HG02588 (cell line): ENCODE results near the gene ZBTB9.

ENCODE experiments used
- ATAC-seq: cut with Tn5 transposase; IDR thresholded peaks from one replicate; pipeline ENCODE4 v1.9.1; 2021; ENCODE audit warnings: mild to moderate bottlenecking, moderate library complexity; ENCODE audit not compliant: unreplicated experiment

Gene ZBTB9

DNA sequence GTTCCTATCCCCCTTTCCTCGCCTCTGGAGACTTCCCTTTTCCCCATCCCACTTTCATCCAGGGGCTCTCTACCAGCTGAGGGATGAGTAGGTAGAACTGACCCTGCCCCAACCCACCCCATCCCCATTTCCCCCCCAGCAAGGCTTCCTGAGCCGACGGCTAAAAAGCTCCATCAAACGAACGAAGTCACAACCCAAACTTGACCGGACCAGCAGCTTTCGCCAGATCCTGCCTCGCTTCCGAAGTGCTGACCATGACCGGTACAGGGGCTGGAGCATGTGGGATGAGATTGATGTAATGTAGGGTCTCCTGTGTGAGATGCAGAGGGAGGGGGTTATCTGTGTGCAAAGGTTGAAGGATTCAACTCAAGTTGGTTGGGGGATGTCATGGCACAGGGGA is 21.8 kb upstream of the ZBTB9 start:
- ATAC-seq: no peak

DNA sequence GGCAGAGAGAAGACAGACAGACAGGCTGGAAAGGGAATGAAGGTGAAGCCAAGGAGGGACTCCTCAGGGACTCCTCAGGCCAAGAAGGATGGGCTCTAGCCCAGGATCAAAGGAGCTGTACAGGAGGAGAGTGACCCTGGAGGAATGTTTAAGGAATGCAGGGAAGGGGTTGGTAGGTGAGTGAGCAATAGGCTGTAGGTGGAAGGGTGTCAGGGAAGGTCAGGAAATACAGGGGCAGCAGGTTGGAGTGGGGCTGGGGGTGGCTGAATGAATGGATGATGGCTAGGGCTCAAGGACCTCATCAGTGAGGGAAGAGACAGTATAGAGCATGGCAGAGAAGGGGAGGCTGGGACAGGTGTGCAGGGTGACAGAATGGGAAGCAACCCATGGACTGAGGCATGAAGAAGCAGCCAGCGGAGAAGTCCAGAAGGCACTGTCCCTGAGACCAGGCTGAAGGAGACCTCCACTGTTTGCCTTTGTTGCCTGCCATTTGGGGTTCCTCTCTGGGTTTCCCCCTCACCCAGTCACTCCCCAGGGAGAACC is 21.3 kb upstream of the ZBTB9 start:
- no peak for ATAC-seq

GRCh38 chr6:33433544-33434191 is 20.7 kb upstream of the ZBTB9 start:
- ATAC-seq: no peak

- ATAC-seq: no peak
Observed at GRCh38 chr6:33434961-33435360, 19.4 kb upstream of the ZBTB9 start.

DNA sequence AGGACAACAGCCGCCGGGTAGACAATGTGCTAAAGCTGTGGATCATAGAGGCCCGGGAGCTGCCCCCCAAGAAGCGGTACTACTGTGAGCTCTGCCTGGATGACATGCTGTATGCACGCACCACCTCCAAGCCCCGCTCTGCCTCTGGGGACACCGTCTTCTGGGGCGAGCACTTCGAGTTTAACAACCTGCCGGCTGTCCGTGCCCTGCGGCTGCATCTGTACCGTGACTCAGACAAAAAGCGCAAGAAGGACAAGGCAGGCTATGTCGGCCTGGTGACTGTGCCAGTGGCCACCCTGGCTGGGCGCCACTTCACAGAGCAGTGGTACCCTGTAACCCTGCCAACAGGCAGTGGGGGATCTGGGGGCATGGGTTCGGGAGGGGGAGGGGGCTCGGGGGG is 16.7 kb upstream of the ZBTB9 start:
- no peak for ATAC-seq

- ATAC-seq: no peak
Observed at GRCh38 chr6:33438978-33439594, 15.3 kb upstream of the ZBTB9 start.

- no peak for ATAC-seq
Observed at GRCh38 chr6:33439956-33440648, 14.3 kb upstream of the ZBTB9 start.

GRCh38 chr6:33440649-33441309 is 13.6 kb upstream of the ZBTB9 start:
- no peak for ATAC-seq

GRCh38 chr6:33441457-33441856 is 12.9 kb upstream of the ZBTB9 start:
- ATAC-seq: no peak

DNA sequence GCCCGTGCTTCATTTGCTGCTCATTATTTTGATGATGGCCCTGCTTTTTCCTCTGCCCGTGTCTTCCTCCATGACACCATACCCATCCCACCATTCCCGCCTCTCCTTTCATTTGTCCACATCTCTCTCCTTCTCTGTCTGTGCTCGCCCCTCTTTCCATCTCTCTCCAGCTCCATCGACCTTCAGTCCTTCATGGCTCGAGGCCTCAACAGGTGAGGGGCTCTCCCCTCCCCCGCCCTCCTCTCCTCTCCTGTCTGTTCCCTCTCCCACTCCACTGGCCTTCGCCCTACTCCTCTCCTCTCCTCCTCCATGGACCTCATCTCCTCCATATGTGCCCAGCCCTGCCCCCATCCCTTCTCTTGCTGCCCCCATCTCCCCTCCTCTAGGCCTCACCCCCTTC is 12.1 kb upstream of the ZBTB9 start:
- no peak for ATAC-seq

DNA sequence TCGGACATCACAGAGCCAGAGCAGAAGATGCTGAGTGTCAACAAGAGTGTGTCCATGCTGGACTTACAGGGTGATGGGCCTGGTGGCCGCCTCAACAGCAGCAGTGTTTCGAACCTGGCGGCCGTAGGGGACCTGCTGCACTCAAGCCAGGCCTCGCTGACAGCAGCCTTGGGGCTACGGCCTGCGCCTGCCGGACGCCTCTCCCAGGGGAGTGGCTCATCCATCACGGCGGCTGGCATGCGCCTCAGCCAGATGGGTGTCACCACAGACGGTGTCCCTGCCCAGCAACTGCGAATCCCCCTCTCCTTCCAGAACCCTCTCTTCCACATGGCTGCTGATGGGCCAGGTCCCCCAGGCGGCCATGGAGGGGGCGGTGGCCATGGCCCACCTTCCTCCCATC is 11.4 kb upstream of the ZBTB9 start:
- ATAC-seq: no peak

DNA sequence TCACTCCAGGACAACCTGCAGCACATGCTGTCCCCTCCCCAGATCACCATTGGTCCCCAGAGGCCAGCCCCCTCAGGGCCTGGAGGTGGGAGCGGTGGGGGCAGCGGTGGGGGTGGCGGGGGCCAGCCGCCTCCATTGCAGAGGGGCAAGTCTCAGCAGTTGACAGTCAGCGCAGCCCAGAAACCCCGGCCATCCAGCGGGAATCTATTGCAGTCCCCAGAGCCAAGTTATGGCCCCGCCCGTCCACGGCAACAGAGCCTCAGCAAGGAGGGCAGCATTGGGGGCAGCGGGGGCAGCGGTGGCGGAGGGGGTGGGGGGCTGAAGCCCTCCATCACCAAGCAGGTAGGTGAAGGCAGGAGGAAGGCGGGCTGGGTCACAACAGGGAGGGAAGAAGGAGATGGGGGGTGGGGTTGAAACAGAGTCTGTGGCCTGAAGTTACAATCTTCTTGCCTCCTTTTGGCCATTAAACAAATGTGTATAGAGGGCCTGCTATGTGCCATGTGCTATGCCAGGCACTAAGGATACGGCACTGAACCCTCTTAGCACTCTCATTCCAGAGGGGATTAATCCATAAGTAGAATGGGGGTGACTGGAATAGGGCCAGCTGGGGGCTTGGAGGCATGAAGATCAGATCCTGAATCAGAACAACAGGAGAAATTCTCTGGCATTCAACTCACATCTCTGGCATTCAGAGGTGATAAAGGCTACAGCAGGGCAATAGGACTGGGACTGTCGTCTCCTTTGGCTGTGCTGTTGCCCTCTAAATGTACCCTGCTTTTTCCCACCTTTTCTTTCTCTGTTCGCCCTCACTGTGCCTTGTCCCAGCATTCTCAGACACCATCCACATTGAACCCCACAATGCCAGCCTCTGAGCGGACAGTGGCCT is 10.5 kb upstream of the ZBTB9 start:
- ATAC-seq: no peak

DNA sequence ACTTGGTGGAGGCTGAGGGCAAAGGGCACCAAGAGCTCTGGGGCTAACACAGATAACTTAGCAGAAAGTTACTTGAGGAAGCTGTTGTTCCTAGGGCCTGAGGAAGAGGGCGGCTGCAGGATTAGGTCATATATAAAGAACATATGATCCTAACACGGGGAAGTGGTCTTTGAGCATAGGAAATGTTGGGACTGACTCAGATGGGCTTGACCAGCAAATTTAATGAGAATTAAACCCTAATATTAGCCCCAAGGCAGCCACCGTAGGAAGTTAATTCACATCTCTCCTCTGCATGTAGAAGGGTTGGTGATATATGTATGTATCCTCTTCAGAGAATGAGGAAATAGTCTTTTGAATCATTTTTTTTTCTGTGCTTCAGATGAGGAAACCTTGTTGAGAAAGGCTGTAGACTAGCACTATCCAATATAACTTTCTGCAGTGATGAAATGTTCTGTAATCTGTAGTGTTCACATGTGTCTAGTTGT is 9.2 kb upstream of the ZBTB9 start:
- no peak for ATAC-seq

- ATAC-seq: no peak
Observed at GRCh38 chr6:33446356-33446755, 8.0 kb upstream of the ZBTB9 start.

- no peak for ATAC-seq
Observed at GRCh38 chr6:33450434-33450833, 3.9 kb upstream of the ZBTB9 start.

- ATAC-seq: no peak
Observed at GRCh38 chr6:33451606-33452005, 2.8 kb upstream of the ZBTB9 start.

- no peak for ATAC-seq
Observed at GRCh38 chr6:33452496-33452895, 1.9 kb upstream of the ZBTB9 start.

DNA sequence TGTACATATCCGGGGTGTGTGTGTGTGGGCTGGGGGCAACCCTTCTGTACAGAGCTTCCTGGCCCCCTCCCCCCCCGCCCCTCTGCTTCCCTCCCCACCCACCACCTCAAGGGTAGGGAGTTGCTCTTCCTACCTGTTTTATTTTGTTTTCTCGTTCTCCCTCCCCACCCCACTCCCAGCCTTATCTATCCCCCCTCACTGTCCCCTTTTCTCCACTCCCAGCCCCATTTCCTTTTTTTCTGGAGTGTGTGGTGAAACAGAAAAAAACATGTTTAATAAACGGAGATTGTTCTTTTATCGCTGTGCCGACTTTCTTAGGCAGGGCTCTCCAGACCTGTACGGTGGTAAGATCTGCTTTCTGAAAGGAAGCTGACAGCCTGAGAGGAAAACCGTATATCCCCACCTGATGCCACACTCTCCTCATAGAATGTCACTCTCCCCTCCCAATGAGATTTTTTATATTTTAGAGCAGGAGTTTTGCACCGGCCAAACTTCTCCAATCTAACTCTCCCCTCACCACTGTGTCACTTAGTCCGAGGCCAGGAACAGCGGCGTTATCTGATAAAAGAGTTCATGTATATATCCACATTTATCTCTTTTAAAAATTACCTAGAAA is 875 bp upstream of the ZBTB9 start:
- ATAC-seq: no peak

DNA sequence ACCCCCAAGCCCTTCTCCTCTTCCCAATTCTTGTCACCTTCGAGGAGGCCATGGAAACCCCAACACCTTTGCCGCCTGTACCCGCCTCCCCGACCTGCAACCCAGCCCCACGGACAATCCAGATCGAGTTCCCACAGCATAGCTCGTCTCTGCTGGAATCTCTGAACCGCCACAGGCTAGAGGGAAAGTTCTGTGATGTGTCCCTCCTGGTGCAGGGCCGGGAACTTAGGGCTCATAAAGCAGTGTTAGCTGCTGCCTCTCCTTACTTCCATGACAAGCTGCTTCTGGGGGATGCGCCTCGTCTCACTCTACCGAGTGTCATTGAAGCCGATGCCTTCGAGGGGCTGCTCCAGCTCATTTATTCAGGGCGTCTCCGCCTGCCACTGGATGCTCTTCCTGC is 675 bp downstream of the ZBTB9 start:
- ATAC-seq: no peak

DNA sequence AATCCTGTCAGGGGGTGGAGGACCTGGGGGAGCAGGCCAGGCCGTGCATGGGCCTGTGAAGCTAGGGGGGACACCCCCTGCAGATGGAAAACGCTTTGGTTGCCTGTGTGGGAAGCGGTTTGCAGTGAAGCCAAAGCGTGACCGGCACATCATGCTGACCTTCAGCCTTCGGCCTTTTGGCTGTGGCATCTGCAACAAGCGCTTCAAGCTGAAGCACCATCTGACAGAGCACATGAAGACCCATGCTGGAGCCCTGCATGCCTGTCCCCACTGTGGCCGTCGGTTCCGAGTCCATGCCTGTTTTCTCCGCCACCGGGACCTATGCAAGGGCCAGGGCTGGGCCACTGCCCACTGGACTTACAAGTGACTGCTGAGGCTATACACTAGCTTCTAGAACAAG is 1.8 kb downstream of the ZBTB9 start:
- no peak for ATAC-seq
